ENCODE results near the gene MAPK11.

MAPK11 gene

GRCh38 chr22:50260801-50261614, 9.2 kb downstream of the MAPK11 start:
- DNase-seq, result peak; percentile 62

- no peak for DNase-seq
These were observed 9.8 kb downstream of the MAPK11 start for GRCh38 chr22:50260434-50260800.

GRCh38 chr22:50259302-50259701, 10.9 kb downstream of the MAPK11 start:
- DNase-seq, result no peak

GRCh38 chr22:50258361-50259292, 11.6 kb downstream of the MAPK11 start:
- DNase-seq, result no peak

GRCh38 chr22:50257451-50258360, 12.5 kb downstream of the MAPK11 start:
- DNase-seq, result no peak

- DNase-seq, result no peak
These were observed 13.1 kb downstream of the MAPK11 start for GRCh38 chr22:50257041-50257440.

- no peak for DNase-seq
These were observed 13.8 kb downstream of the MAPK11 start for GRCh38 chr22:50256258-50256862.

GRCh38 chr22:50255607-50256006, 14.6 kb downstream of the MAPK11 start:
- no peak for DNase-seq

- no peak for DNase-seq
These were observed 15.1 kb downstream of the MAPK11 start for GRCh38 chr22:50255099-50255498.

- DNase-seq, result no peak
These were observed 16.2 kb downstream of the MAPK11 start for GRCh38 chr22:50253941-50254340.

GRCh38 chr22:50253046-50253915, 16.9 kb downstream of the MAPK11 start:
- no peak for DNase-seq

GRCh38 chr22:50252082-50253045, 17.8 kb downstream of the MAPK11 start:
- DNase-seq, result peak; percentile 71

GRCh38 chr22:50251477-50252081, 18.6 kb downstream of the MAPK11 start:
- no peak for DNase-seq

GRCh38 chr22:50250555-50251476, 19.4 kb downstream of the MAPK11 start, which contains the start of gene HDAC10:
Gene HDAC10, minus strand, starts transcription at chr22:50251265. Its CDS starts 233 bp downstream, at chr22:50251032.
- DNase-seq, result peak; percentile 80

- no peak for DNase-seq
These were observed 20.0 kb downstream of the MAPK11 start for GRCh38 chr22:50250249-50250554.

GRCh38 chr22:50249341-50250248, 20.6 kb downstream of the MAPK11 start:
- DNase-seq, result no peak

Measured in right kidney (tissue), 1 donor.